A673 (cell line): ENCODE measurements around the gene FITM1. TPM values are rescaled to one million over a fixed set of nuclear protein-coding genes. Genes with fewer than 3 reads are reported as not detected.
A peak's percentile ranks its signal among the peaks of the same experiment; 100 is the strongest.

ENCODE experiments used
- BruUV-seq: library from RNA; stranded (reverse); fragments of 400-500 nt; replicated peaks from 2 replicates; lab custom pipeline; 2021; lab: Mats Ljungman, UMichigan
- CTCF ChIA-PET: fragments of 300-600 bp; sonication (Branson Sonifier 250); formaldehyde crosslinking; loops from one replicate; lab custom pipeline; 2022; ENCODE audit warnings: antibody characterized with exemption; lab: Charles Lee
- POLR2A ChIA-PET: fragments of 300-600 bp; sonication (Branson Sonifier 250); formaldehyde crosslinking; loops from one replicate; lab custom pipeline; 2022; ENCODE audit warnings: antibody characterized with exemption; ENCODE audit not compliant: low non-redundant PET; lab: Charles Lee
- DNase-seq: peaks from one replicate; pipeline ENCODE4 v3.0.0-alpha.2; 2015; ENCODE audit warnings: low spot score
- H3K27ac ChIP-seq: fragments of 200-600 bp; sonication (generic); 2 replicates; pipeline ENCODE4 v1.5.1; 2016; ENCODE audit warnings: mixed run types, low read depth, mild to moderate bottlenecking, mixed read lengths, antibody characterized with exemption, low read length; ENCODE audit not compliant: poor library complexity, severe bottlenecking
- H3K27me3 ChIP-seq: fragments of 200-600 bp; sonication (generic); replicated peaks from 2 replicates; pipeline ENCODE4 v1.6.1; 2017; ENCODE audit warnings: mixed run types, low read depth, mild to moderate bottlenecking, mixed read lengths, antibody characterized with exemption, low read length; ENCODE audit not compliant: insufficient read depth, poor library complexity
- H3K36me3 ChIP-seq: fragments of 200-600 bp; sonication (generic); 2 replicates; pipeline ENCODE4 v1.6.1; 2016; ENCODE audit warnings: mixed run types, mild to moderate bottlenecking, mixed read lengths, antibody characterized with exemption, low read length; ENCODE audit not compliant: insufficient read depth, poor library complexity, severe bottlenecking
- H3K4me1 ChIP-seq: fragments of 200-600 bp; sonication (generic); 2 replicates; pipeline ENCODE4 v1.6.1; 2017; ENCODE audit warnings: mixed run types, mild to moderate bottlenecking, mixed read lengths, antibody characterized with exemption, low read length; ENCODE audit not compliant: insufficient read depth, poor library complexity, severe bottlenecking
- H3K4me3 ChIP-seq: fragments of 200-600 bp; sonication (generic); 2 replicates; pipeline ENCODE4 v1.5.1; 2016; ENCODE audit warnings: low read depth, mixed run types, mild to moderate bottlenecking, mixed read lengths, low read length; ENCODE audit not compliant: poor library complexity, severe bottlenecking
- H3K9me3 ChIP-seq: fragments of 200-600 bp; sonication (generic); 2 replicates; pipeline ENCODE4 v1.6.1; 2016; ENCODE audit warnings: mixed run types, low read depth, mild to moderate bottlenecking, mixed read lengths, antibody characterized with exemption, low read length; ENCODE audit not compliant: poor library complexity, severe bottlenecking
- CTCF ChIP-seq: fragments of 300-800, 200-600 bp; sonication (generic); conservative IDR thresholded peaks from 2 replicates; pipeline ENCODE4 v1.5.1; 2017; ENCODE audit warnings: low read depth, mild to moderate bottlenecking, antibody characterized with exemption, low read length, moderate library complexity, mixed read lengths
- EZH2 ChIP-seq: fragments of 200-600 bp; sonication (generic); IDR thresholded peaks from 2 replicates; pipeline ENCODE4 v1.6.1; 2017; ENCODE audit warnings: borderline replicate concordance, low read depth, mild to moderate bottlenecking, mixed read lengths, antibody characterized with exemption, low read length; ENCODE audit not compliant: poor library complexity, severe bottlenecking
- intact Hi-C: fragments of 100-400 bp; cut with micrococcal nuclease; formaldehyde crosslinking; loops from one replicate; pipeline ENCODE4 v1.10.0; 2022; ENCODE audit not compliant: unreplicated experiment
- total RNA-seq: library from RNA; stranded (reverse); gene quantifications from 2 replicates; pipeline ENCODE4 v1.2.3, GENCODE V29; 2021

The FITM1 gene
- total RNA-seq, 1 experiment from 2014 or later, result not detected

GRCh38 chr14:24123424-24124417, 6.7 kb upstream of the FITM1 start:
- H3K4me1 ChIP-seq, result no peaks in the 10 kb centered on the region
- no peak overlapping the region for H3K27ac ChIP-seq
- TF ChIP-seq CTCF (no peak), EZH2 (no peak)
- TSS peak; percentile 39 for BruUV-seq
- no peaks in the 10 kb centered on the region for H3K9me3 ChIP-seq
- ChIA-PET CTCF (no interaction called here), POLR2A (no interaction called here)
- no peaks in the 10 kb centered on the region for H3K27me3 ChIP-seq
- intact Hi-C loops, result no loop called here
- no peak overlapping the region for H3K4me3 ChIP-seq
- DNase-seq, result no peak
- peaks cover 20% of the 10 kb centered on the region for H3K36me3 ChIP-seq

- DNase-seq, result no peak
- intact Hi-C loops, result no loop called here
- no peak overlapping the region for H3K27ac ChIP-seq
- ChIA-PET CTCF (no interaction called here), POLR2A (no interaction called here)
- no peak overlapping the region for H3K4me3 ChIP-seq
- no peaks in the 10 kb centered on the region for H3K36me3 ChIP-seq
- no TSS peak for BruUV-seq
- no peaks in the 10 kb centered on the region for H3K4me1 ChIP-seq
- H3K9me3 ChIP-seq, result no peaks in the 10 kb centered on the region
- TF ChIP-seq EZH2, result no peak
- TF ChIP-seq CTCF, result no peak
- H3K27me3 ChIP-seq, result no peaks in the 10 kb centered on the region
Measured at GRCh38 chr14:24126939-24127338, 3.5 kb upstream of the FITM1 start.

- BruUV-seq, result no TSS peak
Measured at GRCh38 chr14:24127673-24128072, 2.8 kb upstream of the FITM1 start.

More at GRCh38 chr14:24127673-24128072, 2.8 kb upstream of the FITM1 start:
- TF ChIP-seq EZH2 (no peak), CTCF (no peak)
- CTCF ChIA-PET, result no interaction called here
- intact Hi-C loops, result no loop called here
- H3K4me3 ChIP-seq, result no peak overlapping the region
- no peaks in the 10 kb centered on the region for H3K9me3 ChIP-seq
- no peak for DNase-seq
- POLR2A ChIA-PET, result no interaction called here
- no peak overlapping the region for H3K27ac ChIP-seq
- H3K27me3 ChIP-seq, result no peaks in the 10 kb centered on the region
- H3K36me3 ChIP-seq, result no peaks in the 10 kb centered on the region
- no peaks in the 10 kb centered on the region for H3K4me1 ChIP-seq
